Ecto neural progenitor cell (in vitro differentiated cells): Measurements from ENCODE around the gene HAGHL.
"Not testable (repeated sequence)": the region's sequence is repeated elsewhere in the genome, so short reads cannot be mapped to it uniquely, and the experiment has no call there.

Experiments used
- DNase-seq: peaks from one replicate; pipeline ENCODE4 v3.0.0-alpha.2; 2018; ENCODE audit warnings: low spot score

The HAGHL gene

GRCh38 chr16:707062-707538 lies 19.8 kb upstream of the HAGHL start:
- no peak for DNase-seq

- DNase-seq, result no peak
Observed at GRCh38 chr16:708019-708418, 18.9 kb upstream of the HAGHL start.

GRCh38 chr16:708959-709358 lies 17.9 kb upstream of the HAGHL start:
- no peak for DNase-seq

GRCh38 chr16:709566-710499 lies 17.1 kb upstream of the HAGHL start:
- DNase-seq, result peak; percentile 91

- DNase-seq, result no peak
Observed at GRCh38 chr16:710500-711075, 16.3 kb upstream of the HAGHL start.

GRCh38 chr16:711084-711483 lies 15.8 kb upstream of the HAGHL start:
- DNase-seq, result no peak

- peak; percentile 90 for DNase-seq
Observed at GRCh38 chr16:711548-712320, 15.2 kb upstream of the HAGHL start.

- DNase-seq, result not testable (repeated sequence)
Observed at GRCh38 chr16:712740-713250, 14.1 kb upstream of the HAGHL start.

- DNase-seq, result no peak
Observed at GRCh38 chr16:714079-714478, 12.8 kb upstream of the HAGHL start.

- DNase-seq, result peak; percentile 95
Observed at GRCh38 chr16:714558-715476, 12.1 kb upstream of the HAGHL start, which contains the start of gene METRN. Gene METRN (plus strand): TSS chr16:715118. CDS start chr16:715290, 172 bp downstream.

GRCh38 chr16:715477-716199 lies 11.3 kb upstream of the HAGHL start:
- no peak for DNase-seq

GRCh38 chr16:716200-716568 lies 10.7 kb upstream of the HAGHL start:
- peak; percentile 92 for DNase-seq

GRCh38 chr16:716768-717325 lies 10.1 kb upstream of the HAGHL start:
- DNase-seq, result no peak

- no peak for DNase-seq
Observed at GRCh38 chr16:717450-718245, 9.3 kb upstream of the HAGHL start.

- DNase-seq, result no peak
Observed at GRCh38 chr16:718389-718788, 8.5 kb upstream of the HAGHL start.

GRCh38 chr16:718922-719321 lies 8.0 kb upstream of the HAGHL start:
- no peak for DNase-seq

GRCh38 chr16:719815-720446 lies 7.0 kb upstream of the HAGHL start:
- DNase-seq, result no peak

GRCh38 chr16:720447-720989 lies 6.4 kb upstream of the HAGHL start:
- DNase-seq, result peak; percentile 80
